HL-60/S4 (cell line): ENCODE measurements around the gene OPCML.

ENCODE experiments used
- in situ Hi-C: fragments of 300-500 bp; cut with MboI; formaldehyde crosslinking; loops from 2 replicates; pipeline ENCODE4 v1.14.3; 2022; ENCODE audit warnings: low sequenced_read_pairs

OPCML gene

GRCh38 chr11:132777067-132777975, 755.0 kb downstream of the OPCML start:
- in situ Hi-C loops, result no loop called here

- in situ Hi-C loops, result no loop called here
These were observed 758.5 kb downstream of the OPCML start for GRCh38 chr11:132773751-132774150.

GRCh38 chr11:132772703-132773545, 759.4 kb downstream of the OPCML start:
- in situ Hi-C loops, result no loop called here

GRCh38 chr11:132771746-132772145, 760.6 kb downstream of the OPCML start:
- in situ Hi-C loops, result no loop called here

GRCh38 chr11:132770829-132771530, 761.3 kb downstream of the OPCML start:
- in situ Hi-C loops, result no loop called here

- in situ Hi-C loops, result no loop called here
These were observed 768.8 kb downstream of the OPCML start for GRCh38 chr11:132763503-132763902.

- in situ Hi-C loops, result no loop called here
These were observed 776.4 kb downstream of the OPCML start for GRCh38 chr11:132755934-132756333.

- in situ Hi-C loops, result no loop called here
These were observed 780.6 kb downstream of the OPCML start for GRCh38 chr11:132751516-132752250.

GRCh38 chr11:132746305-132746704, 786.0 kb downstream of the OPCML start:
- in situ Hi-C loops, result no loop called here

- in situ Hi-C loops, result no loop called here
These were observed 787.0 kb downstream of the OPCML start for GRCh38 chr11:132745306-132745705.

- in situ Hi-C loops, result no loop called here
These were observed 787.5 kb downstream of the OPCML start for GRCh38 chr11:132744771-132745170.

- in situ Hi-C loops, result no loop called here
These were observed 788.7 kb downstream of the OPCML start for GRCh38 chr11:132743601-132744000.

- in situ Hi-C loops, result no loop called here
These were observed 789.4 kb downstream of the OPCML start for GRCh38 chr11:132742929-132743328.

GRCh38 chr11:132734217-132734616, 798.1 kb downstream of the OPCML start:
- in situ Hi-C loops, result no loop called here

- in situ Hi-C loops, result no loop called here
These were observed 804.3 kb downstream of the OPCML start for GRCh38 chr11:132728026-132728425.

- in situ Hi-C loops, result no loop called here
These were observed 810.8 kb downstream of the OPCML start for GRCh38 chr11:132721526-132721925.

- in situ Hi-C loops, result no loop called here
These were observed 812.6 kb downstream of the OPCML start for GRCh38 chr11:132719684-132720083.

- in situ Hi-C loops, result no loop called here
These were observed 813.3 kb downstream of the OPCML start for GRCh38 chr11:132718711-132719671.

GRCh38 chr11:132717824-132718223, 814.5 kb downstream of the OPCML start:
- in situ Hi-C loops, result no loop called here
